ENCODE data around the gene FARP1. TPM values are rescaled to one million over a fixed set of nuclear protein-coding genes. Genes with fewer than 3 reads are reported as not detected.

FARP1 gene
- polyA plus RNA-seq, 1 of the 3 experiments (the other 2 are of a cell fraction), result 12.0 TPM

DNA sequence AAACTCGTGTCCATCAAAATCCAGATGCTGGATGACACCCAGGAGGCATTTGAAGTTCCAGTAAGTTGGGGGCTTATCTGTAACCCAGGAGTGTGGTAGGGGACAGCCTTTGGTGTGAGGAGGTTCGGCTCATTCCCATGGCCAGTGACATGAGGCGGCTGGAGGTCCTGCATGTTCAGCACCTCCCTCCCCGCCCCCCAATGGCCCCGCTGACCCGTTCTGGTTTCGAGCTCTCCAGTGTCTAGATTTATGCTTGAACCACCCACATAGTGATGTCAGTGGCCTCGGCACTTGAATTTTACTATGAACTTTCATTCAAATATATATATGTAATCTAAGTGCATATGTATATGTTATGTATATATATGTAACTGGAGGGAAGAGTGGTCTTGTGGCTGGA lies 70.5 kb downstream of the FARP1 start (continued):
- TF ChIP-seq MXI1 (IDR thresholded peaks at IDR 0.05; ENCODE audit: low read depth, low read length) (no peak), CHD2 (IDR thresholded peaks at IDR 0.05; ENCODE audit: low read length, partially characterized antibody) (no peak), MEF2A (IDR thresholded peaks at IDR 0.05; ENCODE audit: borderline replicate concordance, low read depth) (no peak), JUND (IDR thresholded peaks at IDR 0.05) (no peak)

DNA sequence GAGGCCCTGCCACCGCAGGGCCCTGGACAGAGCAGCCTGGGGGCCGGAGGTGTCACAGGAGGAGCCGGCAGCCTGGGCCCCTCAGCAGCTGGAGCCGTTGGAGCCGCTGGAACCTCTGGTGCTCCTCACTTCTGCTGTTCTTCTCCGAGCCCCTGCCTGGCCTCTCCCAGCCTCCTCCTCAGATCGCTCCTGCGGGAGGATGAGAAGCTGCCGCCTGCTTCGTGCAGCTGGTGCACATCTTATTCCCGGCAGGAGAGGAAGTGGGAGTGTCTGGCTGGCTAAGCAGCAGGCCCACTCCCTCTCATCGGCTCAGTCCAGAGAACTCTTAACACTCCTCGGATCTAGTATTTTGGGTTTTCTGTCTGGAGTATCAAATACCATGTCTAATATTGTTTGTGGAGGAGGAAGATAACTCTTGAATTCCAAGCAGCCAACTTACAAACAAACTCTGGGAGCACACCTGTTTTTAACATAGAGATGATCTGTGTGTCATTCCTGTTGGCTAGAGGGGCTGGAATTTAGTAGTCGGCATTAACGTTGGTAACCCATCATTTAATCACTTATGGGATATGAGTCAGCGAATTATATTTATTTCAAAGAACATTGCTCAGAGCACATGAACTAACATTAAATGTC lies 71.2 kb downstream of the FARP1 start:
- Histone ChIP-seq H3K36me3 (replicated peaks in 1 of 2; ENCODE audit: control insufficient read depth in 1 of 2, insufficient read depth in 2 of 2, low read length in 1 of 2) (peaks cover 0 to 3% of the 10 kb centered on the region in 2 experiments), H3K79me2 (ENCODE audit: insufficient read depth) (peaks cover 28% of the 10 kb centered on the region), H3K9me3 (no peaks in the 10 kb centered on the region), H3K9ac (no peak overlapping the region), H3K4me1 (ENCODE audit: control insufficient read depth in 1 of 2, insufficient read depth in 2 of 2, low read depth in 1 of 2, low read length in 1 of 2) (peaks cover 8 to 30% of the 10 kb centered on the region in 2 experiments; a peak in 3 of 4 replicates), H3K27ac (ENCODE audit: low read depth in 2 of 2, low read length in 1 of 2) (peak overlapping the region; percentile 50 to 72; a peak in 3 of 4 replicates), H3F3A (replicated peaks; ENCODE audit: insufficient read depth) (peaks cover 22% of the 10 kb centered on the region), H3K4me3 (ENCODE audit: low read depth in 2 of 2, low read length in 1 of 2) (no peak overlapping the region), H3K9me2 (no peaks in the 10 kb centered on the region), H4K20me1 (ENCODE audit: insufficient read depth) (no peaks in the 10 kb centered on the region), H3K27me3 (ENCODE audit: insufficient read depth) (no peaks in the 10 kb centered on the region), H3K4me2 (peak overlapping the region; percentile 56), H2AFZ (ENCODE audit: low read depth) (no peak overlapping the region)
- POLR2A ChIA-PET, result no interaction called here
- CTCF ChIA-PET, result no interaction called here
- DNase-seq, result no peak
- 31% methylated on average over 5 of the region's 16 CpGs for WGBS (ENCODE audit: low lambda C conversion rate)
- TF ChIP-seq, protein P1, sequence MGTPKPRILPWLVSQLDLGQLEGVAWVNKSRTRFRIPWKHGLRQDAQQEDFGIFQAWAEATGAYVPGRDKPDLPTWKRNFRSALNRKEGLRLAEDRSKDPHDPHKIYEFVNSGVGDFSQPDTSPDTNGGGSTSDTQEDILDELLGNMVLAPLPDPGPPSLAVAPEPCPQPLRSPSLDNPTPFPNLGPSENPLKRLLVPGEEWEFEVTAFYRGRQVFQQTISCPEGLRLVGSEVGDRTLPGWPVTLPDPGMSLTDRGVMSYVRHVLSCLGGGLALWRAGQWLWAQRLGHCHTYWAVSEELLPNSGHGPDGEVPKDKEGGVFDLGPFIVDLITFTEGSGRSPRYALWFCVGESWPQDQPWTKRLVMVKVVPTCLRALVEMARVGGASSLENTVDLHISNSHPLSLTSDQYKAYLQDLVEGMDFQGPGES (IDR thresholded peaks at IDR 0.05; ENCODE audit: low read depth, low read length), result no peak
- TF ChIP-seq MXI1 (IDR thresholded peaks at IDR 0.05; ENCODE audit: low read depth, low read length), result no peak
- no peak for TF ChIP-seq SIN3A (IDR thresholded peaks at IDR 0.05; ENCODE audit: borderline replicate concordance, low read depth, low read length)
- no peak for TF ChIP-seq YY1 (IDR thresholded peaks at IDR 0.05; ENCODE audit: low read depth)
- peak; percentile 20; the same call in 1 of the 2 replicates for TF ChIP-seq POLR2AphosphoS5 (IDR thresholded peaks at IDR 0.05; ENCODE audit: low read depth, low read length)
- no peak for TF ChIP-seq FOXJ3 (CRISPR knock-in tag; IDR thresholded peaks at IDR 0.05)
- no peak for TF ChIP-seq EP300 (IDR thresholded peaks at IDR 0.05; ENCODE audit: borderline replicate concordance in 1 of 2, low read depth in 1 of 2, low read length in 1 of 2)
- TF ChIP-seq NFIC (IDR thresholded peaks at IDR 0.05; ENCODE audit: borderline replicate concordance), result no peak
- TF ChIP-seq, protein P2, sequence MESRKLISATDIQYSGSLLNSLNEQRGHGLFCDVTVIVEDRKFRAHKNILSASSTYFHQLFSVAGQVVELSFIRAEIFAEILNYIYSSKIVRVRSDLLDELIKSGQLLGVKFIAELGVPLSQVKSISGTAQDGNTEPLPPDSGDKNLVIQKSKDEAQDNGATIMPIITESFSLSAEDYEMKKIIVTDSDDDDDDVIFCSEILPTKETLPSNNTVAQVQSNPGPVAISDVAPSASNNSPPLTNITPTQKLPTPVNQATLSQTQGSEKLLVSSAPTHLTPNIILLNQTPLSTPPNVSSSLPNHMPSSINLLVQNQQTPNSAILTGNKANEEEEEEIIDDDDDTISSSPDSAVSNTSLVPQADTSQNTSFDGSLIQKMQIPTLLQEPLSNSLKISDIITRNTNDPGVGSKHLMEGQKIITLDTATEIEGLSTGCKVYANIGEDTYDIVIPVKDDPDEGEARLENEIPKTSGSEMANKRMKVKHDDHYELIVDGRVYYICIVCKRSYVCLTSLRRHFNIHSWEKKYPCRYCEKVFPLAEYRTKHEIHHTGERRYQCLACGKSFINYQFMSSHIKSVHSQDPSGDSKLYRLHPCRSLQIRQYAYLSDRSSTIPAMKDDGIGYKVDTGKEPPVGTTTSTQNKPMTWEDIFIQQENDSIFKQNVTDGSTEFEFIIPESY (IDR thresholded peaks at IDR 0.05; ENCODE audit: borderline replicate concordance, low read depth), result no peak
- TF ChIP-seq, protein P3, sequence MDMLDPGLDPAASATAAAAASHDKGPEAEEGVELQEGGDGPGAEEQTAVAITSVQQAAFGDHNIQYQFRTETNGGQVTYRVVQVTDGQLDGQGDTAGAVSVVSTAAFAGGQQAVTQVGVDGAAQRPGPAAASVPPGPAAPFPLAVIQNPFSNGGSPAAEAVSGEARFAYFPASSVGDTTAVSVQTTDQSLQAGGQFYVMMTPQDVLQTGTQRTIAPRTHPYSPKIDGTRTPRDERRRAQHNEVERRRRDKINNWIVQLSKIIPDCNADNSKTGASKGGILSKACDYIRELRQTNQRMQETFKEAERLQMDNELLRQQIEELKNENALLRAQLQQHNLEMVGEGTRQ (IDR thresholded peaks at IDR 0.05; ENCODE audit: borderline replicate concordance, low read depth, low read length), result no peak
- TF ChIP-seq, protein P4, sequence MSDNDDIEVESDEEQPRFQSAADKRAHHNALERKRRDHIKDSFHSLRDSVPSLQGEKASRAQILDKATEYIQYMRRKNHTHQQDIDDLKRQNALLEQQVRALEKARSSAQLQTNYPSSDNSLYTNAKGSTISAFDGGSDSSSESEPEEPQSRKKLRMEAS (IDR thresholded peaks at IDR 0.05; ENCODE audit: low read depth), result no peak
- TF ChIP-seq RCOR1 (IDR thresholded peaks at IDR 0.05; ENCODE audit: low read length), result no peak
- peak; percentile 83 for TF ChIP-seq TCF12 (IDR thresholded peaks at IDR 0.05)
- 0 out of 2 replicates have a peak, but pooled peaks have one; percentile 13 for TF ChIP-seq JUND (IDR thresholded peaks at IDR 0.05)
- TF ChIP-seq FOXM1 (IDR thresholded peaks at IDR 0.05; ENCODE audit: low read depth), result no peak
- TF ChIP-seq, protein P5, sequence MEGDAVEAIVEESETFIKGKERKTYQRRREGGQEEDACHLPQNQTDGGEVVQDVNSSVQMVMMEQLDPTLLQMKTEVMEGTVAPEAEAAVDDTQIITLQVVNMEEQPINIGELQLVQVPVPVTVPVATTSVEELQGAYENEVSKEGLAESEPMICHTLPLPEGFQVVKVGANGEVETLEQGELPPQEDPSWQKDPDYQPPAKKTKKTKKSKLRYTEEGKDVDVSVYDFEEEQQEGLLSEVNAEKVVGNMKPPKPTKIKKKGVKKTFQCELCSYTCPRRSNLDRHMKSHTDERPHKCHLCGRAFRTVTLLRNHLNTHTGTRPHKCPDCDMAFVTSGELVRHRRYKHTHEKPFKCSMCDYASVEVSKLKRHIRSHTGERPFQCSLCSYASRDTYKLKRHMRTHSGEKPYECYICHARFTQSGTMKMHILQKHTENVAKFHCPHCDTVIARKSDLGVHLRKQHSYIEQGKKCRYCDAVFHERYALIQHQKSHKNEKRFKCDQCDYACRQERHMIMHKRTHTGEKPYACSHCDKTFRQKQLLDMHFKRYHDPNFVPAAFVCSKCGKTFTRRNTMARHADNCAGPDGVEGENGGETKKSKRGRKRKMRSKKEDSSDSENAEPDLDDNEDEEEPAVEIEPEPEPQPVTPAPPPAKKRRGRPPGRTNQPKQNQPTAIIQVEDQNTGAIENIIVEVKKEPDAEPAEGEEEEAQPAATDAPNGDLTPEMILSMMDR (IDR thresholded peaks at IDR 0.05), result no peak
- TF ChIP-seq, protein P6, sequence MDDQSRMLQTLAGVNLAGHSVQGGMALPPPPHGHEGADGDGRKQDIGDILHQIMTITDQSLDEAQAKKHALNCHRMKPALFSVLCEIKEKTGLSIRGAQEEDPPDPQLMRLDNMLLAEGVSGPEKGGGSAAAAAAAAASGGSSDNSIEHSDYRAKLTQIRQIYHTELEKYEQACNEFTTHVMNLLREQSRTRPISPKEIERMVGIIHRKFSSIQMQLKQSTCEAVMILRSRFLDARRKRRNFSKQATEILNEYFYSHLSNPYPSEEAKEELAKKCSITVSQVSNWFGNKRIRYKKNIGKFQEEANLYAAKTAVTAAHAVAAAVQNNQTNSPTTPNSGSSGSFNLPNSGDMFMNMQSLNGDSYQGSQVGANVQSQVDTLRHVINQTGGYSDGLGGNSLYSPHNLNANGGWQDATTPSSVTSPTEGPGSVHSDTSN (IDR thresholded peaks at IDR 0.05), result peak; percentile 45; the same call in 1 of the 2 replicates
- no peak for TF ChIP-seq SMC3 (IDR thresholded peaks at IDR 0.05; ENCODE audit: low read depth, low read length)
- no peak for TF ChIP-seq RAD21 (IDR thresholded peaks at IDR 0.05; ENCODE audit: low read length)
- TF ChIP-seq FOSL2 (IDR thresholded peaks at IDR 0.05; ENCODE audit: borderline replicate concordance, low read depth), result peak; percentile 55; the same call in 1 of the 2 replicates
- TF ChIP-seq NRF1 (IDR thresholded peaks at IDR 0.05; ENCODE audit: low read depth, low read length), result no peak
- TF ChIP-seq MEF2A (IDR thresholded peaks at IDR 0.05; ENCODE audit: borderline replicate concordance, low read depth), result no peak
- TF ChIP-seq TEAD4 (IDR thresholded peaks at IDR 0.05; ENCODE audit: borderline replicate concordance, insufficient read depth), result no peak
